B cell (primary cell): ENCODE data around the gene CAMK2A. TPM values are rescaled to one million over a fixed set of nuclear protein-coding genes. Genes with fewer than 3 reads are reported as not detected.

ENCODE experiments used
- ATAC-seq: fragments of 200-7000 bp; cut with Tn5 transposase; one replicate; pipeline ENCODE4 v1.10.0; 2021; ENCODE audit warnings: low read depth, mild to moderate bottlenecking, moderate number of reproducible peaks, moderate library complexity
- CTCF ChIA-PET: fragments of 350-600 bp; sonication (Branson Sonifier 250); formaldehyde crosslinking; loops from one replicate; lab custom pipeline; 2021; ENCODE audit warnings: antibody characterized with exemption, inconsistent platforms; lab: Charles Lee
- POLR2A ChIA-PET: fragments of 350-600 bp; sonication (Branson Sonifier 250); formaldehyde crosslinking; loops from one replicate; lab custom pipeline; 2021; ENCODE audit warnings: antibody characterized with exemption; lab: Charles Lee
- DNase-seq: peaks from one replicate; pipeline ENCODE4 v3.0.0; 2013
- H2AFZ ChIP-seq: 2 replicates; pipeline ENCODE4 v1.6.1; 2012; ENCODE audit warnings: mild to moderate bottlenecking, low read depth, low read length; ENCODE audit not compliant: insufficient read depth, poor library complexity, severe bottlenecking
- H3K27ac ChIP-seq, 2 donors: 1 replicate in 1 of 2; 2 replicates in 1 of 2; pipeline ENCODE4 v1.5.1; 2012 to 2013; ENCODE audit warnings: low read length in 2 of 2, mild to moderate bottlenecking in 2 of 2, moderate library complexity in 1 of 2
- H3K27me3 ChIP-seq, 4 experiments: fragments of 200-600 bp in 1 of 4; sonication (generic) in 1 of 4; replicated peaks in 1 of 4; 1 replicate in 2 of 4; 2 replicates in 2 of 4; pipeline versions ENCODE4 v1.6.1 to v1.7.0; 2013 to 2016; ENCODE audit warnings: low read length in 3 of 4, mild to moderate bottlenecking in 2 of 4, mixed read lengths in 1 of 4, moderate library complexity in 1 of 4; ENCODE audit not compliant: insufficient read depth in 4 of 4, control insufficient read depth in 3 of 4; ENCODE audit errors: control extremely low read depth in 1 of 4
- H3K36me3 ChIP-seq, 2 experiments: replicated peaks in 1 of 2; 1 replicate in 1 of 2; 2 replicates in 1 of 2; pipeline versions ENCODE4 v1.6.1 to v1.7.1; 2013; ENCODE audit warnings: low read length in 1 of 2; ENCODE audit not compliant: insufficient read depth in 2 of 2, control insufficient read depth in 1 of 2; ENCODE audit errors: control extremely low read depth in 1 of 2, extremely low read depth in 1 of 2
- H3K4me1 ChIP-seq, 2 donors: fragments of 200-600 bp in 1 of 2; sonication (generic) in 1 of 2; 1 replicate in 1 of 2; 2 replicates in 1 of 2; pipeline versions ENCODE4 v1.5.1 to v1.6.1; 2013 to 2017; ENCODE audit warnings: low read length in 2 of 2; ENCODE audit not compliant: control insufficient read depth in 2 of 2, insufficient read depth in 2 of 2
- H3K4me2 ChIP-seq: replicated peaks from 2 replicates; pipeline ENCODE3; 2012; ENCODE audit warnings: mild to moderate bottlenecking, low read depth, low read length; ENCODE audit not compliant: poor library complexity, severe bottlenecking
- H3K4me3 ChIP-seq, 5 experiments: fragments of 200-600 bp in 1 of 5; sonication (generic) in 1 of 5; 1 replicate in 3 of 5; 2 replicates in 2 of 5; pipeline versions ENCODE4 v1.5.1 to v1.7.0; 2011 to 2016; ENCODE audit warnings: low read length in 4 of 5, mild to moderate bottlenecking in 4 of 5, low read depth in 2 of 5, control low read depth in 1 of 5, moderate library complexity in 1 of 5; ENCODE audit not compliant: insufficient read depth in 1 of 5; ENCODE audit errors: control extremely low read depth in 1 of 5, extremely low read depth in 1 of 5
- H3K79me2 ChIP-seq: fragments of 200-600 bp; sonication (generic); one replicate; pipeline ENCODE4 v1.6.0; 2016; ENCODE audit warnings: low read length; ENCODE audit not compliant: control insufficient read depth, insufficient read depth
- H3K9ac ChIP-seq: fragments of 200-600 bp; sonication (generic); 2 replicates; pipeline ENCODE4 v1.6.1; 2017; ENCODE audit warnings: mild to moderate bottlenecking, low read length, moderate library complexity
- H3K9me3 ChIP-seq, 3 donors: one replicate each; pipeline versions ENCODE4 v1.6.1 to v1.7.1; 2013; ENCODE audit warnings: low read length in 2 of 3; ENCODE audit not compliant: control insufficient read depth in 2 of 3, insufficient read depth in 1 of 3; ENCODE audit errors: control extremely low read depth in 1 of 3
- H4K20me1 ChIP-seq: 2 replicates; pipeline ENCODE4 v1.6.0; 2012; ENCODE audit warnings: mild to moderate bottlenecking, low read length; ENCODE audit not compliant: insufficient read depth, control insufficient read depth, poor library complexity, severe bottlenecking
- H3K27ac Mint-ChIP-seq: one replicate; pipeline ENCODE4 v1.8.0; 2021; ENCODE audit warnings: mixed read lengths
- H3K27me3 Mint-ChIP-seq: one replicate; pipeline ENCODE4 v1.8.0; 2021; ENCODE audit warnings: mixed read lengths
- H3K4me1 Mint-ChIP-seq: one replicate; pipeline ENCODE4 v1.8.0; 2021; ENCODE audit warnings: mixed read lengths
- H3K4me3 Mint-ChIP-seq: one replicate; pipeline ENCODE4 v1.8.0; 2021; ENCODE audit warnings: mixed read lengths
- H3K9me3 Mint-ChIP-seq: one replicate; pipeline ENCODE4 v1.8.0; 2022; ENCODE audit warnings: mixed read lengths; ENCODE audit not compliant: insufficient read depth
- EZH2 ChIP-seq: IDR thresholded peaks from 2 replicates; pipeline ENCODE4 v1.6.1; 2012; ENCODE audit warnings: borderline replicate concordance, low read depth, mild to moderate bottlenecking, moderate library complexity, low read length; ENCODE audit not compliant: insufficient read depth, poor library complexity, severe bottlenecking
- whole genome bisulfite sequencing: methylation state at CpG from one replicate; pipeline ENCODE4 v1.1.5; 2013; ENCODE audit warnings: missing lambda C conversion rate; ENCODE audit not compliant: insufficient coverage; 5-methylcytosine and 5-hydroxymethylcytosine counted together
- intact Hi-C: fragments of 100-400 bp; cut with micrococcal nuclease; formaldehyde crosslinking; loops from one replicate; pipeline ENCODE4 v1.10.0; 2022
- polyA plus RNA-seq: library from polyadenylated mRNA; depleted of rRNA; stranded (reverse); fragments of >200 nt; gene quantifications from 2 replicates; pipeline ENCODE4 v1.2.3, GENCODE V29; 2012
- total RNA-seq, 2 donors: library from RNA; stranded (reverse); fragments of 120-200 nt in 1 of 2; gene quantifications; 1 replicate in 1 of 2; 2 replicates in 1 of 2; pipeline versions ENCODE4 v1.2.3 to v1.2.4, GENCODE V29; 2013 to 2022
- TF ChIP-seq, protein P1 (sequence below): fragments of 200-600 bp; IDR thresholded peaks from one replicate; pipeline ENCODE4 v1.8.0; 2022; ENCODE audit warnings: antibody characterized with exemption, mild to moderate bottlenecking

Gene CAMK2A
- total and polyA plus RNA-seq, 2 donors (not counting 1 experiment from before 2014, with no cell fraction given): not detected

- ChIA-PET POLR2A (no interaction called here), CTCF (no interaction called here)
- H3K27ac Mint-ChIP-seq: no peak overlapping the region
- peaks cover 30% of the 10 kb centered on the region for H3K27me3 Mint-ChIP-seq
- no peaks in the 10 kb centered on the region for H3K9me3 Mint-ChIP-seq
- no peak overlapping the region for H2AFZ ChIP-seq
- H3K27ac ChIP-seq: no peak overlapping the region
- ATAC-seq (no peak), DNase-seq (no peak)
- TF ChIP-seq, protein P1, sequence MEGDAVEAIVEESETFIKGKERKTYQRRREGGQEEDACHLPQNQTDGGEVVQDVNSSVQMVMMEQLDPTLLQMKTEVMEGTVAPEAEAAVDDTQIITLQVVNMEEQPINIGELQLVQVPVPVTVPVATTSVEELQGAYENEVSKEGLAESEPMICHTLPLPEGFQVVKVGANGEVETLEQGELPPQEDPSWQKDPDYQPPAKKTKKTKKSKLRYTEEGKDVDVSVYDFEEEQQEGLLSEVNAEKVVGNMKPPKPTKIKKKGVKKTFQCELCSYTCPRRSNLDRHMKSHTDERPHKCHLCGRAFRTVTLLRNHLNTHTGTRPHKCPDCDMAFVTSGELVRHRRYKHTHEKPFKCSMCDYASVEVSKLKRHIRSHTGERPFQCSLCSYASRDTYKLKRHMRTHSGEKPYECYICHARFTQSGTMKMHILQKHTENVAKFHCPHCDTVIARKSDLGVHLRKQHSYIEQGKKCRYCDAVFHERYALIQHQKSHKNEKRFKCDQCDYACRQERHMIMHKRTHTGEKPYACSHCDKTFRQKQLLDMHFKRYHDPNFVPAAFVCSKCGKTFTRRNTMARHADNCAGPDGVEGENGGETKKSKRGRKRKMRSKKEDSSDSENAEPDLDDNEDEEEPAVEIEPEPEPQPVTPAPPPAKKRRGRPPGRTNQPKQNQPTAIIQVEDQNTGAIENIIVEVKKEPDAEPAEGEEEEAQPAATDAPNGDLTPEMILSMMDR: no peak
- no peak for TF ChIP-seq EZH2
- H3K9ac ChIP-seq: no peak overlapping the region
- H3K4me1 ChIP-seq: no peaks in the 10 kb centered on the region
- H3K4me3 Mint-ChIP-seq: no peak overlapping the region
- H3K4me2 ChIP-seq: no peak overlapping the region
- intact Hi-C loops: no loop called here
- H3K4me1 Mint-ChIP-seq: no peaks in the 10 kb centered on the region
- H4K20me1 ChIP-seq: no peaks in the 10 kb centered on the region
- no peaks in the 10 kb centered on the region for H3K36me3 ChIP-seq
- no peaks in the 10 kb centered on the region for H3K79me2 ChIP-seq
- no peaks in the 10 kb centered on the region for H3K9me3 ChIP-seq
- no peak overlapping the region for H3K4me3 ChIP-seq
- peaks cover 0 to 4% (median 0%) of the 10 kb centered on the region in 4 experiments for H3K27me3 ChIP-seq
- 66% methylated on average over 3 of the region's 3 CpGs for WGBS
These were observed 5.7 kb downstream of the CAMK2A start for GRCh38 chr5:150283904-150284303.

DNA sequence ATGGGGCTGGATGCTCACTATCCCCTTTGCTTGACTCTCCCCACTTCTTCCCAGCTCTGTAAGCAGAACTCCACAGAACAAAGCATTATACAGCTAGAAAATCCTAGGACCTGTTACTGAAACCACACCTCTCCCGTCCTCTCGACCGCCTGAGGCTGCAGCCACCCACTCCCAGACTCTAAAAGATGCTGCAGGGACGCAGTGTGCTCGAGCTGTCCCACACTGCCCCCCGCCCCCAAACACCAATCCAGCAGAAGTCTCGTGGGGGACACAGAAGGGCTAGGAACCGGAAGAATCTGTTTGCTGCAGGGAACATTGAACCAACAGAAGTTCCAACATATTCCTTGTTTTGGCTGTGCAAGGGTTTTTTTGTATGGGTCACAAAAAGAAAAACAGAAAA lies 7.6 kb downstream of the CAMK2A start:
- intact Hi-C loops: no loop called here
- Histone ChIP-seq H2AFZ (no peak overlapping the region), H4K20me1 (no peaks in the 10 kb centered on the region), H3K79me2 (no peaks in the 10 kb centered on the region), H3K9ac (no peak overlapping the region), H3K4me1 (no peaks in the 10 kb centered on the region), H3K27me3 (peaks cover 0 to 4% (median 0%) of the 10 kb centered on the region in 4 experiments), H3K4me3 (no peak overlapping the region), H3K4me2 (no peak overlapping the region), H3K36me3 (no peaks in the 10 kb centered on the region), H3K9me3 (no peaks in the 10 kb centered on the region), H3K27ac (no peak overlapping the region)
- TF ChIP-seq, protein P1: no peak
- TF ChIP-seq EZH2: no peak
- POLR2A ChIA-PET: no interaction called here
- Mint-ChIP-seq H3K9me3 (no peaks in the 10 kb centered on the region), H3K4me3 (no peak overlapping the region), H3K4me1 (no peaks in the 10 kb centered on the region), H3K27ac (no peak overlapping the region), H3K27me3 (peaks cover 40% of the 10 kb centered on the region)
- ATAC-seq: no peak
- WGBS: 87% methylated on average over 7 of the region's 8 CpGs
- DNase-seq: no peak
- CTCF ChIA-PET: no interaction called here
